ENCODE measurements around the gene TMEM18. TPM values are rescaled to one million over a fixed set of nuclear protein-coding genes. Genes with fewer than 3 reads are reported as not detected.
A peak's percentile ranks its signal among the peaks of the same experiment; 100 is the strongest.

Gene TMEM18
- total RNA-seq, 4 donors from 2014 or later: 10.6 to 32.7 (median 18.8) TPM

GRCh38 chr2:719734-720133, 42.5 kb upstream of the TMEM18 start:
- TF ChIP-seq POLR2A (IDR thresholded peaks at IDR 0.05): no peak
- TF ChIP-seq EP300 (IDR thresholded peaks at IDR 0.05): no peak
- TF ChIP-seq, protein P1, sequence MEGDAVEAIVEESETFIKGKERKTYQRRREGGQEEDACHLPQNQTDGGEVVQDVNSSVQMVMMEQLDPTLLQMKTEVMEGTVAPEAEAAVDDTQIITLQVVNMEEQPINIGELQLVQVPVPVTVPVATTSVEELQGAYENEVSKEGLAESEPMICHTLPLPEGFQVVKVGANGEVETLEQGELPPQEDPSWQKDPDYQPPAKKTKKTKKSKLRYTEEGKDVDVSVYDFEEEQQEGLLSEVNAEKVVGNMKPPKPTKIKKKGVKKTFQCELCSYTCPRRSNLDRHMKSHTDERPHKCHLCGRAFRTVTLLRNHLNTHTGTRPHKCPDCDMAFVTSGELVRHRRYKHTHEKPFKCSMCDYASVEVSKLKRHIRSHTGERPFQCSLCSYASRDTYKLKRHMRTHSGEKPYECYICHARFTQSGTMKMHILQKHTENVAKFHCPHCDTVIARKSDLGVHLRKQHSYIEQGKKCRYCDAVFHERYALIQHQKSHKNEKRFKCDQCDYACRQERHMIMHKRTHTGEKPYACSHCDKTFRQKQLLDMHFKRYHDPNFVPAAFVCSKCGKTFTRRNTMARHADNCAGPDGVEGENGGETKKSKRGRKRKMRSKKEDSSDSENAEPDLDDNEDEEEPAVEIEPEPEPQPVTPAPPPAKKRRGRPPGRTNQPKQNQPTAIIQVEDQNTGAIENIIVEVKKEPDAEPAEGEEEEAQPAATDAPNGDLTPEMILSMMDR (IDR thresholded peaks at IDR 0.05): no peak
- no peak for TF ChIP-seq POLR2AphosphoS5 (IDR thresholded peaks at IDR 0.05)
- no peaks in the 10 kb centered on the region for H3K36me3 ChIP-seq
- no peaks in the 10 kb centered on the region for H3K9me3 ChIP-seq
- peaks cover 22% of the 10 kb centered on the region for H3K27me3 ChIP-seq
- H3K27ac ChIP-seq: no peak overlapping the region
- no peak overlapping the region for H3K4me3 ChIP-seq
- H3K4me1 ChIP-seq: no peaks in the 10 kb centered on the region
- no peak for ATAC-seq
- 38 to 54% methylated on average over 7 of the region's 9 CpGs for WGBS, 2 donors (ENCODE audit: low coverage in 1 of 2)

DNA sequence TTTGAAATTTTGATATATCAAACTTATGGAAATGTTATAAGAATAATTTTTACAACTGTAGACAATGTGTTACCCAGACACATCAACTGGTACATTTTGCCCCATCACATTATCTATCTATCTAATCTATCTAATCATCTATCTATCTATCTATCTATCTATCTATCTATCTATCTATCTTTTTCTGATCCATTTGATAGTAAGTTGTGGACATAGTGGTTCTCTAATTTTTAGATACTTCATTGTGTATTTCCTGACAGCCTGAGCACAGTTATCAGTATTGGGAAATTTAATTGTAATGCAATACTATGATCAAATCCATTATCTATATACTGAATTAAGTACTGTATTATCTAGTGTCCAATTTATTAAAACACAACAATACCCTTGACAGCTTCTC, 42.0 kb upstream of the TMEM18 start:
- TF ChIP-seq POLR2AphosphoS5 (IDR thresholded peaks at IDR 0.05) (no peak), EP300 (IDR thresholded peaks at IDR 0.05) (no peak), POLR2A (IDR thresholded peaks at IDR 0.05) (no peak)
- TF ChIP-seq, protein P1 (IDR thresholded peaks at IDR 0.05): no peak
- no peak overlapping the region for H3K4me3 ChIP-seq
- H3K4me1 ChIP-seq: no peaks in the 10 kb centered on the region
- H3K27me3 ChIP-seq: peaks cover 19% of the 10 kb centered on the region
- H3K36me3 ChIP-seq: no peaks in the 10 kb centered on the region
- H3K27ac ChIP-seq: no peak overlapping the region
- no peak for ATAC-seq
- H3K9me3 ChIP-seq: no peaks in the 10 kb centered on the region

DNA sequence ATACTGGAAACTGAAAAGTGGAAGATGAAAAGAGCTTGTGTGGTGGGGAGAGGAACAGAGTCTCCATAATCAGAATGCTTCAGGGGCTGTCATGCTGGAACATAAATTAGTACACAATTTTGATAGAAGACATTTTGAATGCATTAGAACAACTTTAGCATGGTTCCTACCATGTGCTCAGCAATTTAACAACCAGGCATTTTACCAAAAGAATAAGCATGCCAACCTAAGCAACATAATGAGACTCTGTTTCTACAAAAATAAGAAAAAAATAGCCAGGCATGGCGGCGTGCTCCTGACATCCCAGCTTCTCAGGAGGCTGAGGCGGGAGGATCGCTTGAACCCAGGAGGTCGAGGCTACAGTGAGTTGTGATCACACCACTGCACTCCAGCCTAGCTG, 40.5 kb upstream of the TMEM18 start:
- WGBS, 2 donors (ENCODE audit: low coverage in 1 of 2): 93% methylated on average over 5 of the region's 5 CpGs; no CpG with 5 or more reads in 1 of the 2 donors
- Histone ChIP-seq H3K27ac (no peak overlapping the region), H3K27me3 (peaks cover 25% of the 10 kb centered on the region), H3K9me3 (no peaks in the 10 kb centered on the region), H3K4me3 (no peak overlapping the region), H3K4me1 (no peaks in the 10 kb centered on the region), H3K36me3 (no peaks in the 10 kb centered on the region)
- TF ChIP-seq POLR2AphosphoS5 (IDR thresholded peaks at IDR 0.05) (no peak), EP300 (IDR thresholded peaks at IDR 0.05) (no peak), POLR2A (IDR thresholded peaks at IDR 0.05) (no peak)
- TF ChIP-seq, protein P1 (IDR thresholded peaks at IDR 0.05): no peak
- ATAC-seq: no peak

GRCh38 chr2:715854-716560, 38.8 kb upstream of the TMEM18 start:
- Histone ChIP-seq H3K4me1 (no peaks in the 10 kb centered on the region), H3K9me3 (no peaks in the 10 kb centered on the region), H3K4me3 (no peak overlapping the region), H3K36me3 (no peaks in the 10 kb centered on the region), H3K27ac (no peak overlapping the region), H3K27me3 (peaks cover 31% of the 10 kb centered on the region)
- no peak for TF ChIP-seq EP300 (IDR thresholded peaks at IDR 0.05)
- TF ChIP-seq, protein P1 (IDR thresholded peaks at IDR 0.05): peak in 1 of 4 experiments; percentile 28
- no peak for ATAC-seq
- 21 to 46% methylated on average over 3 to 12 of the region's 18 CpGs for whole genome bisulfite sequencing, 2 donors (ENCODE audit: low coverage in 1 of 2)

DNA sequence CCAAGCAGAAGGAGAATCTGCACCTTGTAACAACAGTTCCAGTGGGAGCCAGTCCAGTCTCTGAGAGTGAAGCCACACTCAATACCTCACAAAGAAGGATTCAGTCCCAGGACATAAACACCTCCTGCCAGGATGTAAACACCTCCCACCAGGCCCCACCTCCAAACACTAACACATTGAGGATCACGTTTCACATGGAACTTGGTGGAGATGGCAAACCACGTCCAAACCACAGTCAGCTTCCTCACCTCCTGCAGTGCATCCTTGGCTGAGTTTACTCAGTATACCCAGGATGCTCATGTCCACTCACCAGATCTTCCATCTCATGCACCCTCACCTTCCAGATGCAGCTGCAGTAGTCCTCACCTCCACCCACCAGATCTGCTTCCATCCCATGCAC, 37.8 kb upstream of the TMEM18 start:
- no peak for ATAC-seq

More for the DNA sequence above, 37.8 kb upstream of the TMEM18 start:
- Histone ChIP-seq H3K27me3 (peaks cover 36% of the 10 kb centered on the region), H3K4me1 (no peaks in the 10 kb centered on the region), H3K9me3 (no peaks in the 10 kb centered on the region), H3K27ac (no peak overlapping the region), H3K4me3 (no peak overlapping the region), H3K36me3 (no peaks in the 10 kb centered on the region)
- TF ChIP-seq, protein P1 (IDR thresholded peaks at IDR 0.05): no peak
- TF ChIP-seq POLR2A (IDR thresholded peaks at IDR 0.05) (no peak), EP300 (IDR thresholded peaks at IDR 0.05) (no peak), POLR2AphosphoS5 (IDR thresholded peaks at IDR 0.05) (no peak)
- WGBS, 2 donors (ENCODE audit: low coverage in 1 of 2): 58 to 75% methylated on average over 2 of the region's 2 CpGs
